Esophagus muscularis mucosa (tissue), 4 donors: Measurements from ENCODE around the gene PRRC2B. TPM values are rescaled to one million over a fixed set of nuclear protein-coding genes. Genes with fewer than 3 reads are reported as not detected.
"Not testable (repeated sequence)": the region's sequence is repeated elsewhere in the genome, so short reads cannot be mapped to it uniquely, and the experiment has no call there.

ENCODE experiments used
- DNase-seq: peaks from one replicate; pipeline ENCODE4 v3.0.0-alpha.2; 2017; ENCODE audit errors: extremely low spot score
- H3K27ac ChIP-seq, 4 donors: fragments of 200-600 bp; sonication (generic); replicated peaks in 1 of 4; 1 replicate in 3 of 4; 2 replicates in 1 of 4; pipeline ENCODE4 v1.5.1; 2016 to 2019; ENCODE audit warnings: mild to moderate bottlenecking in 1 of 4
- H3K27me3 ChIP-seq, 4 donors: fragments of 200-600 bp; sonication (generic); one replicate each; pipeline versions ENCODE4 v1.5.1 to v1.6.0; 2016 to 2019
- H3K36me3 ChIP-seq, 4 donors: fragments of 200-600 bp; sonication (generic); one replicate each; pipeline ENCODE4 v1.5.1; 2016 to 2019
- H3K4me1 ChIP-seq, 4 donors: fragments of 200-600 bp; sonication (generic); one replicate each; pipeline ENCODE4 v1.5.1; 2016 to 2019
- H3K4me3 ChIP-seq, 4 donors: fragments of 200-600 bp; sonication (generic); 1 replicate in 2 of 4; 2 replicates in 2 of 4; pipeline ENCODE4 v1.5.1; 2016 to 2019; ENCODE audit warnings: mild to moderate bottlenecking in 4 of 4, moderate library complexity in 1 of 4
- H3K9me3 ChIP-seq, 4 donors: fragments of 200-600 bp; sonication (generic); 1 replicate in 3 of 4; 2 replicates in 1 of 4; pipeline ENCODE4 v1.5.1; 2016 to 2019
- CTCF ChIP-seq, 3 experiments: fragments of 200-600 bp in 2 of 3; fragments of 450-650 bp in 1 of 3; sonication (generic) in 2 of 3; IDR thresholded peaks; one replicate each; pipeline ENCODE4 v1.5.1; 2017 to 2019; ENCODE audit warnings: antibody characterized with exemption in 3 of 3, mild to moderate bottlenecking in 2 of 3, moderate library complexity in 1 of 3
- EP300 ChIP-seq: sonication (generic); formaldehyde crosslinking; IDR thresholded peaks from one replicate; pipeline ENCODE4 v1.6.1; 2017; ENCODE audit warnings: antibody characterized with exemption
- POLR2A ChIP-seq: fragments of 450-650 bp; IDR thresholded peaks from one replicate; pipeline ENCODE4 v1.6.1; 2017; ENCODE audit warnings: antibody characterized with exemption, moderate library complexity, mild to moderate bottlenecking, low read depth
- POLR2AphosphoS5 ChIP-seq, 2 donors: sonication (generic); formaldehyde crosslinking; IDR thresholded peaks; one replicate each; pipeline ENCODE4 v1.6.1; 2017; ENCODE audit warnings: antibody characterized with exemption in 2 of 2
- WGBS: methylation state at CpG from one replicate; pipeline ENCODE4 v1.1.5; 2018; 5-methylcytosine and 5-hydroxymethylcytosine counted together
- intact Hi-C: fragments of 100-400 bp; cut with DNase I; formaldehyde crosslinking; loops from one replicate; pipeline ENCODE4 v1.15.1; 2023
- total RNA-seq, 4 donors: library from RNA; depleted of rRNA; stranded (reverse); fragments of >200 nt; gene quantifications; one replicate each; pipeline versions ENCODE4 v1.1.0 to v1.2.1, GENCODE V29; 2016

The PRRC2B gene
- total RNA-seq, 4 donors from 2014 or later = 109 to 226 (median 148) TPM

DNA sequence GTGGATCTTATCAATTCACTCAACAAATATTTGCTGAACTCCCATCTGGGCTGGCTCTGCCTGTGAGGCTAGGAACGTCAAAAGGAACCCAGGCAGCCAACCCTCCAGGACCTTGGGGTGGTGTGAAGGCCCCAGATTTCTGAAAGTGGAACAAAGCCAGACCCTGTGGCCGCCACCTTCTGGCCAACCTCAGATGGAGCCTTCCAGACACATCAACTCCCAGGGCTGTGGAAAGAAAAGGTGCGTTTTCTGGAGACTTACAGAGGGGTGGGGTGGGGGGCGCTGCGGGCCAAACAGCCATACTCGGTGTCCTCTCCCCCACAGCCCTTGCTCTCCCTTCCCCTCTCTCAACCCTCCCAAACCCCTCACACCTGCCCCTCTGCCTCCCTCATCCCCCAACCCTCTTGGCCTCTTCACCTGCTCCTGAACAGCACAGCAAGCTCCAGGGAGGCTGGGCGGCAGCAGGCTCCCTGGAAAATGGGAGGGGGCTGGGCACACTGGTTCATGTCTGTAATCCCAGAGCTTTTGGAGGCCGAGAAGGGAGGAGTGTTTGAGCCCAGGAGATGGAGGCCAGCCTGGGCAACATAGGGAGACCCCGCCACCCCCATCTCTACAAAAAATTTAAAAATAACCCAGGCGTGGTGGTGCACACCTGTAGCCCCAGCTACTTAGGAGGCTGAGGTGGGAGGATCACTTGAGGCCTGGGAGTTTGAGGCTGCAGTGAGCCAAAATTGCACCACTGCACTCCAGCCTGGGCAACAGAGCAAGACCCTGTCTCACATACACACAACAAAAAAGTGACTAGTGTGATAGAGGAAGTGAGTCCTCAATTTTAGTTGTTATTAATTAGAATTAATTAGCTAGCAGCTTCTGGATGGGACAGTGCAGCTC lies 45.0 kb upstream of the PRRC2B start:
- H3K36me3 ChIP-seq = no peaks in the 10 kb centered on the region
- no peak for DNase-seq
- H3K4me3 ChIP-seq = no peak overlapping the region
- peaks cover 3 to 13% (median 10%) of the 10 kb centered on the region in 4 donors for H3K4me1 ChIP-seq
- no peak for TF ChIP-seq POLR2AphosphoS5 (IDR thresholded peaks at IDR 0.05)
- TF ChIP-seq CTCF (IDR thresholded peaks at IDR 0.05) = no peak
- no peak for TF ChIP-seq POLR2A
- TF ChIP-seq EP300 = no peak
- no peak overlapping the region for H3K27ac ChIP-seq
- no peaks in the 10 kb centered on the region for H3K9me3 ChIP-seq
- H3K27me3 ChIP-seq = peaks cover 0 to 21% (median 2%) of the 10 kb centered on the region in 4 donors
- 81% methylated on average over 6 of the region's 10 CpGs for WGBS
- intact Hi-C loops = loop anchor here (5.0 kb wide), 1 partner anchor 128 kb away; no protein-coding TSS in a partner anchor

- H3K27ac ChIP-seq = no peak overlapping the region
- no peaks in the 10 kb centered on the region for H3K9me3 ChIP-seq
- peaks cover 3 to 13% (median 10%) of the 10 kb centered on the region in 4 donors for H3K4me1 ChIP-seq
- WGBS = 95% methylated on average over 3 of the region's 5 CpGs
- H3K4me3 ChIP-seq = peak overlapping the region in 3 of 4 donors; percentile 30 to 39 (median 34)
- TF ChIP-seq POLR2A (no peak), EP300 (no peak), POLR2AphosphoS5 (IDR thresholded peaks at IDR 0.05) (no peak), CTCF (IDR thresholded peaks at IDR 0.05) (no peak)
- intact Hi-C loops = loop anchor here (5.0 kb wide), 1 partner anchor 128 kb away; no protein-coding TSS in a partner anchor
- peaks cover 0 to 21% (median 2%) of the 10 kb centered on the region in 4 donors for H3K27me3 ChIP-seq
- DNase-seq = no peak
- H3K36me3 ChIP-seq = no peaks in the 10 kb centered on the region
Observed at GRCh38 chr9:131349522-131349880, 44.4 kb upstream of the PRRC2B start.

DNA sequence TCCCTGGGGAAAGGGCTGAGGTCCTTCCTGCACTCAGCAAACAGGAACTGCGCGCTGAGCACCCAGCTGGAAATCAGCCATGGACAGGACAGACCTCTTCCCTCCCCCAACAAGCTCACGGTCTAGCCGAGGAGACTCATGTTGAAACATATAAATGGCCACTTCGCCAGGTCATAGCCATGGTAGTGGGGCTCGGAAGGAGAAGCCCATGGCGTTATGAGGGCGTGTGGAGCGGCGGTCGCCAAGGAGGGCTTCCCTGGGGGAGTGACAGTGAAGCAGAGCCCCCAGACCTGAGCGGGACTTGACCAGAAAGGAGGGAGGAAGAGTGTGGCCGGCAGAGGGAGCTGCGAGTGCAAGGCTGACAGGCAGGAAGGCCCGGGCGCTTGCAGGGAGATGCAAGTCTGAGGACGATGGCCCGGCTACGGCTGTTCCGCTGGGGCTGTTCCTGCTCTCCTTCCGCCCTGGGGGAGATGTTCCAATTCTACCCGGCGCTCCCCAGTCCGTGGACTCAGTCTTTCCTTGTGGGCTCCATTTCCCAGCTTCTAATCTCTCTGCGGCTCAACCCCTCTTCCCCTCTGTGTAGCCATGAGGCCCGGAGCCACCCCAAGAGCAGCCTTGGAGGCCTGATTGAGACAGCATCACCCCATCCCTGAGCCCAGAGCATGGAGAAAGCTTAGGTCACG lies 43.9 kb upstream of the PRRC2B start:
- Histone ChIP-seq H3K36me3 (no peaks in the 10 kb centered on the region), H3K27me3 (peaks cover 0 to 17% (median 2%) of the 10 kb centered on the region in 4 donors), H3K4me3 (peak overlapping the region; percentile 30 to 44 (median 36)), H3K27ac (no peak overlapping the region), H3K4me1 (peaks cover 3 to 13% (median 10%) of the 10 kb centered on the region in 4 donors), H3K9me3 (no peaks in the 10 kb centered on the region)
- peak; percentile 97 for DNase-seq
- TF ChIP-seq POLR2A (no peak), POLR2AphosphoS5 (IDR thresholded peaks at IDR 0.05) (peak; percentile 20 to 41), CTCF (IDR thresholded peaks at IDR 0.05) (peak; percentile 84 to 89 (median 88)), EP300 (no peak)
- intact Hi-C loops = loop anchor here (5.0 to 10.0 kb wide), 3 partner anchors 72 to 395 kb away; partner anchors contain the start of gene RAPGEF1
- WGBS = 11% methylated on average over 25 of the region's 27 CpGs

- H3K27ac ChIP-seq, H3K9me3 ChIP-seq, H3K27me3 ChIP-seq, H3K4me1 ChIP-seq, H3K4me3 ChIP-seq, DNase-seq, H3K36me3 ChIP-seq: not testable (repeated sequence)
- intact Hi-C loops = loop anchor here (10.0 kb wide), 1 partner anchor 388 kb away; the partner anchor contains the start of gene RAPGEF1
- WGBS = 64% methylated on average over 5 of the region's 6 CpGs
Observed at GRCh38 chr9:131356479-131356878, 37.4 kb upstream of the PRRC2B start.

- DNase-seq = no peak
- Histone ChIP-seq H3K4me3 (no peak overlapping the region), H3K27me3 (no peaks in the 10 kb centered on the region), H3K27ac (no peak overlapping the region), H3K36me3 (no peaks in the 10 kb centered on the region), H3K4me1 (peaks cover 4 to 12% (median 10%) of the 10 kb centered on the region in 4 donors), H3K9me3 (no peaks in the 10 kb centered on the region)
- 90% methylated on average over 10 of the region's 10 CpGs for WGBS
- intact Hi-C loops = loop anchor here (10.0 kb wide), 1 partner anchor 386 kb away; the partner anchor contains the start of gene RAPGEF1
- TF ChIP-seq EP300 (no peak), POLR2AphosphoS5 (IDR thresholded peaks at IDR 0.05) (no peak), POLR2A (no peak), CTCF (IDR thresholded peaks at IDR 0.05) (no peak)
Observed at GRCh38 chr9:131358556-131358955, 35.3 kb upstream of the PRRC2B start.
